Fibroblast of skin of left quadriceps (primary cell): ENCODE measurements around the gene SLC22A1.
A peak's percentile ranks its signal among the peaks of the same experiment; 100 is the strongest.
"Not testable (repeated sequence)": the region's sequence is repeated elsewhere in the genome, so short reads cannot be mapped to it uniquely, and the experiment has no call there.

ENCODE experiments used
- DNase-seq, 2 experiments: peaks; one replicate each; pipeline ENCODE4 v3.0.0-alpha.2; 2013; ENCODE audit warnings: low read depth in 2 of 2

SLC22A1 gene

DNA sequence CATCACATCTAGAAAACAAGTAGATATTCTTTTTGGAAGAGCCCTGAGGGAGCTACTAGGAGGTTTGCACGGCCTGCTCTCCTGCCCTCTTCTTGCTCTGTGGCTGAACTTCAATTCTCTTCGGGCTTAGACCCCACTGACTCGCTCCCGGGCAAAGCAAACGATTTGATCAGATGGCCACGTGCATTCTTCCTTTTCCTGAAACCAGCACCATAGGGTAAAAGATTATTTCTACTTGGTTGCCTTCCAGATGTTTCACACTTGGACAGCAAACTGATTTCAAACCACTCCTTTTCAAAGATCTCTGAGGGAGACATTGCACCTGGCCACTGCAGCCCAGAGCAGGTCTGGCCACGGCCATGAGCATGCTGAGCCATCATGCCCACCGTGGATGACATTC, at the start of gene SLC22A1:
Gene SLC22A1 (plus strand): TSS at position 258 of the 400 bp plus-strand sequence. CDS start 121 bp downstream, at position 379.
- DNase-seq: no peak

DNA sequence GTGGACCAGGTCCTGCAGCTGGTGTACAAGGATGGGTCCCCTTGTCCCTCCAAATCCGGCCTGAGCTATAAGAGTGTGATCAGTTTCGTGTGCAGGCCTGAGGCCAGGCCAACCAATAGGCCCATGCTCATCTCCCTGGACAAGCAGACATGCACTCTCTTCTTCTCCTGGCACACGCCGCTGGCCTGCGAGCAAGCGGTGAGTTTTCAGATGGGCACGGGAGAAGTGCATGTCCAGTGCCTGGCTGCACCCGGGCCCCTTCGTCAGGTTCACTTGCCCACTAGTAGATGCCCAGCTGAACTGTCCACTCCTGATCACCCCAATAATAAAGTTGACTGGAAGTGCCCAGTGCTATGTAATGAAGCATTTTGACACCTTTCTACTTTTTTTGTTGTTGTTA, 48.3 kb upstream of the SLC22A1 start:
- DNase-seq: no peak

DNA sequence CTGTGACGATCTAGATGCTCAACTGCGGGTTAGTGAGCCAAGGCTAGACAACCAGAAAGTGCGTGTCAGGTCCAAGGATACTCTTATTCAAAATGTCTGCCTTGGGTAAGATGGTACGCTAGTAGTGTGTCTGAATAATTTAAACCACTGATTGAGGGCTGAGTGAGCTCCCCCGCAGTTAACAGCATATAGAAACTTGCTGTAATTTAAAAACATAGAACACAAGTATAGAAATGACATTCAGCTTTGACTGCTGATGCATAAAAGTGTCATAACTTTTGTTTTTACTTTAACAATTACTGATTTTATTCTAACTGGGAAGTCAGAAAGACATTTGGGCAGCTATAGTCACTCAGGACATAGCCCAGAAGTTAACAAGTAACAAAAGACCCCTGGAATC, 45.6 kb upstream of the SLC22A1 start:
- no peak for DNase-seq

DNA sequence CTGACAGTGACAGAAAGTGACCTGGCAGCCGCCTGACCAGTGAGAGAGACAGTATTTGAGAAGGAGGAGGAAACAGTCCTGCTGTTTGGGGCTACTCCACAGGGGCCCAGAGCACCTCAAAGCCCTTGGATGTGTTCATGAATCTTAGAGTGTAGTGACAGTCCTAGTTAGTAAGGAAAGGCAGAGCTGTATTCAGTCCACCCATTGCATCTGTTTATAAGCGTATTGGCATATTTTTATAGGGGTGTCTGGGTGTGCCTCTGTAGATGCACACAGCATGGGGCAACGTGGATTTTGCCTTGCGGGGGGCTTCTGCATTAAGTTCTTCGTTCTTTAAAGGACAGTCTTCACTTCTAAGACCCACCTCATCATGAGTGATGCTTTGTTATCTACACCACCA, 44.6 kb upstream of the SLC22A1 start:
- no peak for DNase-seq

DNA sequence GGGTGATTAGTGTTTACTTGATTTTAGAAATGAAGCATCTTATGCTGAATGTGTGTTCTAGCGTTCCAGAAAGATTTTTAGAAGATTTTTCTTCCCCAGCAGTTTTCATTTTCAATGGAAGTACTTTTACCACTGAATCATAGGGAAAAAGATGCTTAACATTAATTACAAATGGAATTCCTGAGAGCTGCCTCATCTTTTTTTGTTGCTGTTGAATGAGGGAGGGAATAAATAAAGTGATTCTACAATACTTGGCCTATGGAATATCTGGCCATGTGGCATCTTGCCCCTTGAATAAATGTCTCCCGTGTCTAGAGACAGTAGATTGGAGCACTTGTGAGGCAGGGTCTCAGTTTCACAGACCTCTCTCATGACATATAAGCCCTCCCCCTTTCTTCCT, 44.1 kb upstream of the SLC22A1 start:
- DNase-seq: peak; percentile 20 to 29

DNA sequence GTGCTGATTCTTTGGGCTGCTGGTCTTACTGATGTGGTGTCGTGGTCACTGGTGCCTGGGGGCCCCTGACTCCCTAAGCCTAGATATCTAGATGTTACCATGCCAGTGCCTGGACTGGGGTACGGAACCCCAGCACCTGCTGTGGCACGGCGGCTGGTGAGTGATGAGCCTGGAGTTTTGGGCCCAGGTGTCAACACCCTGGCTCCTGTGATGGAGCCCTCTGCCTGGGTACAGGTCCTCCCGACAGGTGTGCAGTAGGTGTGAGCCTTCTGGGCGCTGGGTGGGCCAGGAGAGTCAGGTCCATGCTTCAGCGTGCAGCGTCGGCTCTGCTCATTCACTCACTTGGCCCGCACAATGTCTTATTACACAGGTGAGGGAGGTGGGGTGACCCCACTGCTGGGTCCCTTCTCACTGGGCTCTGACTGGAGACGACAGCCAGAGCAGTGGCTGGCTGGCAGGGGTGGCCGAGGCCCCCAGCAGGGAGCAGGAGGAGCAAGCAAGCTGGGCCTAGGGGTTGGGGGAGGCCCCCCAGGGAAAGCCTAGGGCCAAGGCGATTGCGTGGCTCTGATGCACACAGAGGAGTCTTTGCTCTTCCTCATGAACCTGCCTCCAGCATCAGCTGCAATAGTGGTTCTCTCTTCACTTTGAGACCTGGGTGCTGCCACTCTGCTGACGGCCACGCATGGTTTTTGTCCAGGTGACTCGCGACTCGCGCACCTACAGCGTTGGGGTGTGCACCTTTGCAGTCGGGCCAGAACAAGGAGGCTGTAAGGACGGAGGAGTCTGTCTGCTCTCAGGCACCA, 42.5 kb upstream of the SLC22A1 start:
- no peak for DNase-seq

DNA sequence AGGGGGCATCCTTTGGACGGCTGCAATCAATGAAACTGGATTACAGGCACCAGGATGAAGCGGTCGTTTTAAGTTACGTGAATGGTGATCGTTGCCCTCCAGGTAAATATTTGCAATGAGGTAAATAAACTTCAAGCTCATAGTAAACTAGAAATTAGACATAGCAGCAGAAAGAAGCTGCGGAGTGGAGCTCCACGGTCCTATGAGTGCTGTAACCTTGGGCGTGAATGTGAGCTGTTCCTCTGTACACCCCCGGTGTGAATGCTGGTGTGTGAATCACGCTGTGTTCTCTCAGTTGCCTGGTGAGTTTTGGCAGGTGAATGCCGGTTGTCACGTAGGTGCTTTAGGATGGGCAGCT, 42.0 kb upstream of the SLC22A1 start:
- no peak for DNase-seq

DNA sequence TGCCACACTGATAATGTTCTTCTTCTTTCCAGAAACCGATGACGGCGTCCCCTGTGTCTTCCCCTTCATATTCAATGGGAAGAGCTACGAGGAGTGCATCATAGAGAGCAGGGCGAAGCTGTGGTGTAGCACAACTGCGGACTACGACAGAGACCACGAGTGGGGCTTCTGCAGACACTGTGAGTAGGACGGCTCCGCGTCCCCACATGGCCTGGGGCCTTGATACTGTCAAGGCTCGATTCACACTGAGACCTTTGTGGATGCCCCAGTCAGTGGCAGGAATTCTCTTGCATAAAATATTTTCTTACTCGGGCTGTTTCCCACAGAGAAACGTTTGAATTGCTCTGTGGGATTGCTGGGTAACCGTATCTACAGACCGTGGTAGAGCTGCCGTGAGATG, 41.5 kb upstream of the SLC22A1 start:
- DNase-seq: no peak

DNA sequence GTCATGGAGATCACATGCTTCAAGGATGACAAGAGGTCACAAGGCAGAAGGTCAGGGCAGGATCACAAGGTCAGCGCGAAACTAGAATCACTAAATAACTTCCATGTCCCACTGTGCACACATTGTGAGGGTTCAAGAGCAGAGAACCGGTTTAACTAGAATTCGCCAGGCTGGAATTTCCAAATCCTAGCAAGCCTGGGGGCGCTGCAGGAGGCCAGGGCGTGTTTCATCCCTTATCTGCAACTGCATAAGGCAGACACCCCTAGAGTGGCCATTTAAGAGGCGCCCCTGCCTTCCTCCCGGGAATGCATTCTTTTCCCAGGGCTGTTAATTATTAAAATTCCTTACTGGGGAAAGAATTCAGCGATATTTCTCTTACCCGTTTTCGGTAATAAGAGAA, 40.2 kb upstream of the SLC22A1 start:
- DNase-seq: no peak

DNA sequence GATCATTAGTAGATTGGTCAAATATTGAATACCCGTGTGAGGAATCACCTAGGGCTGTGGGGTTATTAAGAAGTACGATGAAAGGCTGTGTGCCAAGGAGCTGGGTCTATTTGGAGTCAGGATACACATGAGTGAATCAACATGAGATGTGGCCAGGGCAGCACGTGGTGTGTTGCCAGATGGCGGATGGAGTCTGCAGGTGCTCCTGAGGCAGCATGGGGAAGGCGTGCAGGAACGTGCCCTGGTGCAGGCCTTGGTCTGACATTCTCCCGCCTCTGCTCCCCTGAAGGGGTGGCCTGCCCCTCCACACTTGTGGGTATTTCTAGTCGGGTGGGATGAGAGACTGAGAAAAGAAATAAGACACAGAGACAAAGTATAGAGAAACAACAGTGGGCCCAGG, 39.0 kb upstream of the SLC22A1 start:
- no peak for DNase-seq

DNA sequence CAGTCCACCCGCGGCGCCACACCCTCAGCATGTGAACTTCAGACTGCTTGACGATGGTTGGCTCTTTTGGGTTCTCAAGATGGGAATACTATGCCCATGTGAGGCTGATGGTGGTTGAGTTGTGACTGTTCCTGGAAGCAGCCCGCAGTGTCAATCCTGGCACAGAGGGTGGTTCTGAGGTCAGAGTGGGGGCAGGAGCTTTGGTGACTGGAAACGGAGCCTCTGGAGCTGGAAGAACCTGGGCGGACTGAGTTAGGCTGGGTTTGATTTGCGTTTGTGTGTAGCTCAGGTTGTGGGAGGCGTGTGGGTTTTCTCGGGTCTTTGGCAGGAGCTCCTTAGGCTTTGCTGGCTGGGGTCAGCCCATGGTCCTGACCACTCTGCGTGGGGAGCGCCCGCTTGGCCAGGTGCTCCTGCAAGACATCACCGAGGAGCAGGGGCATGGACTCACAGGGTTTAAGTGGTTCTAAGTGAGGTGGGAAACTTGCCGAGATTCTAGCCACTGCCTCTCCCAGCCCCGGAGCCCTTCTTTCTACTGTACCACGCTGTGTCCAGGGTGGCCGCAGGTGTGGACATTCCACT, 37.3 kb upstream of the SLC22A1 start:
- no peak for DNase-seq

DNA sequence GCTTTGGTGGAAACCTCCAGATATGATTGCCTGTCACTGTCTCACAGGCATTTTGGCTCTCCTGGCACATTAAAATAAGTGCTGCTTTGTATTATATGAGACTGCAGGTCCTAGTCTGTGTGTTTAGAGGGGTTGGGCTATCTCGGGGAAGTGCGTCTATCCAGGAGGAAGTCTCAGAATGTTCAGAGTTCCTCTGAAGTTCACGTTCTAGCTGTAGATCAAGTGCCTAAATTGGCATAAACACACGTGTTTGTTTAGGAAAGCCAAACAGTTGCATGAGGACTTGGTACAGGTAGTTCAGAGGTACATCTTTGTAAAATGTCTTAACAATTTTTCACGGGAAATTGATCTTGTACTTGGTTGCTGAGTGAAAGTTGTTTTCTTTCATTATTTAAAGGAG, 36.4 kb upstream of the SLC22A1 start:
- no peak for DNase-seq

DNA sequence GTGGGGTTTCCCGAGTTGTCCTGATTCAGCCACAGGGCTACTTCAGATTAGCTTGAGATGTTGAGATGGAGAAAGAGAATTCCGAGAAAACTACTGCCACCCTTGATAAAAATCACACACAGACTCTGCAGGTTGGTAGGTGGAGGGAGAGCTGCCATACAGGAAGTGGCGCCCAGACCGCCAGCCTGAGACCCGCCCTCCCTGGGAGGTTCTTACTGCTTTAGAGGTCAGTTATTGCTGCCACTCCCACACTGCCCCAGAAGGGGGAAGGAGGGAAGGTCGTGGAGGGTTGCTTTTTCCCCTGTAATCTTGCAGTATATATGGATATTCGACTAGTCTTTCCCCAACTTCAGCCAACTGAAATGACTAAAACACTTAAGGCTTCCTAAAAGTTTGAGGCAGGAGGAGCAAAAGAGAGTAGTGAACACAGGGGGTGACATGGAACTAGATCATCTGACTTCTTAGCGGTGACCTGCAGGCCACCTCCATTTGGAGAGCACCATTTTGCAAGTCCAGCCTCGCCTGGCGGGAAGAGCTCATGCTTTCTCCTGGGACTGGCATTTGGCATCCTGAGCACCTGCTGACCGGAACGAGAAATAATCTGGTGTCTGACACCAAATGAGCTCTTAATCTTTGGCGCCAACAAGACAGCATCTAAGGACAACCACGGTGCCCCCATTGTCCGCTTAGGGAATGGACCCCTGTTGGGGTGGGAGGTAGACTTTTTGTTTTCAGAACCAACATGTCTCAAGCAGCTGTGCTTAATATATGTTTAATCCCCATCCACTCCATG, 35.7 kb upstream of the SLC22A1 start:
- no peak for DNase-seq

DNA sequence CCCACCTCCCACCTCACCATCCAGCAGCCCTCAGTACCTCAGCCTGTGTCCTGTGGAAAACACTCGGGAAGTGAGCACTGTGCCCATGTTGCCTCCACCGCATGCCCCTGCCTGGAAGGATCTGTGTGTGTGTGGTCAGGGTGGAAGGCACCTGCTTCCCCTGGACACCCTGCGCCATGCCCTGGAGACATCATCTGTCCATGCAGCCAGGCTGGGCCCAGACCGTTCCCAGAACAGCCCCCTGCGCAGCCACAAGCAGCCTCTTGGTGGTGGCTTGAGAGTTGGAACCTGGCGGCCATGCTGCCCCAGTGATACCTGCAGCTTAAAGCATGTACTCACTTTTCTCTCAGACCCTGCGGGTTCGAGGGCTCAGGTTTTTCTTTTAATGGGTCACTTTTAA, 34.9 kb upstream of the SLC22A1 start:
- no peak for DNase-seq

DNA sequence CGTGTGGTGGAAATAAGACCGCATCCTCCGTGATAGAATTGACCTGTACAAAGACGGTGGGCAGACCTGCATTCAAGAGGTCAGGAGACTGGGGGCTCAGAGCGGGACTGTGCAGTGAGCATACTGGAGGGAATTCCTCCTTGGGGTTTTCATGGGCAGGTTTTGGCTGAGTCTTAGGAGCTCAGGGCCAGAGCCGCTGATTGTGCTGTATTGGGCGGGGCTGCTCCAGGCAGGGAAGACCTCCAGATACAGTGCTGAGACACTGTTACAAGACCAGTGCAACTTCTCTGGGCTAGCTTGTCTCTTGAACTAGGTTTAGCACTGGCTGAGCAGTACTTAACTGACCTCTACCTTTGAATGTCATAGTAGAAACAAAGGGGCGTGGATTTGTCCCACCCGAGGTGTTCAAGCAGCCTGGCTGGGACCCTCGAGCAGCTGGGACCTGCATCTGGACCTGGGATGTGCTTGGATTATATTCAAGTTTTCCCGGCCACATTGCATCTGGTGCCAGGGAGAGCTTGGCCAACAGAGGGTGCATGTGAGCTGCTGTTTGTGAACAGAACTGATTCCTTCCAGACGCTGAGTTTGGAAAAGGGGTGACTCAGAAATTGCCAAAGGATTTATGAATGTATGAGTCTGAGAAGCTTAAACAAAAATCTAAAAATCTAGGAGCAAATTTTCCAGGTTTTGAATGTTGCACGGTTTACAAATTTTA, 33.4 kb upstream of the SLC22A1 start:
- peak; percentile 81 for DNase-seq

DNA sequence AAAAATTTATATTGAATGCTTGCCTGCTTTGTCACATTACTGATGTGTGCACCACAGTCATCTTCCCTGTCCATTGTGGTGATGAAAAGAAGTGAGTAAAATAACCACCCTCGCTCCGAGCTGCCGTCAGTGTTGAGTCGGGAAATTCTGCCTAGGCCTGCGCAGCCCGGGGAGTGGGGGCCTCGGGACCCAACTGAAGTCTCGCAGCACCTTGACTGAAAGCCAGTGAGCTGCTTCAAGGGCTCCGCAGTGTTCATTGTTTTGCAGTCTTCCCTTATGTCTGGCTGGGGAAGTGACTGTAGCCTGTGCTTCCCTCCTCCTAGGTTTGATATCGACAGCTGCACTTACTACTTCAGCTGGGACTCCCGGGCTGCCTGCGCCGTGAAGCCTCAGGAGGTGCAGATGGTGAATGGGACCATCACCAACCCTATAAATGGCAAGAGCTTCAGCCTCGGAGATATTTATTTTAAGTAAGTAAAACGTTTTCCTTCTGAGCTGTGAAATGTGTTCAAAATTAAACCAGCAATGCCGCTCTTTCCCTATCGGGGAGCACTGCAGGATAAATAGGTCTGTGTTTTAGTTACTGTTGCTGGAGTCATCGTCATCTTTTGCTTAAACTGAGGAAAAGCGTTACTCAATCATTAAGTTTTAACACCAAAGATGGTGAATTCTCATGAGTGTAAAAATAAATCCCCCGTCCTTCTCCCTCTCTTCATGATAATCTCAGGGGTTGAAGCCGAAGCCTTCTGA, 32.7 kb upstream of the SLC22A1 start:
- no peak for DNase-seq

DNA sequence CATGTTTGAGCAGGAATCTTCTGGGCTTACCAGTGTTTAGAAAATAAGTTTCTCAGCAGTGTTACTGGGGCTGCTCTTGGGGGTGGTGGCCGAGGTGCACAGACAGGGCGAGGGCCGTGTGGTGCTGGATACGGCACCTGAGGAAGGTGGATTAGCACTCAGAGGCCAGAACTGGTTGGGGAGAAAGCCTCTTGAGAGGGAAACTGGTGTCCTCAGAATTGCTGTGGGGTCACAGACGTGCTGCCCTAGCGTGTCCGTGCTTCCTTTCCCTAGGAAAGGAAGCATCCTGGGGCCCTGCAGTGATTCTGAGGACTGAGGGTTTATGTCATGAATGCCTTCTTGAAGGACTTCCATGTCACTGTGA, 32.1 kb upstream of the SLC22A1 start:
- DNase-seq: no peak

DNA sequence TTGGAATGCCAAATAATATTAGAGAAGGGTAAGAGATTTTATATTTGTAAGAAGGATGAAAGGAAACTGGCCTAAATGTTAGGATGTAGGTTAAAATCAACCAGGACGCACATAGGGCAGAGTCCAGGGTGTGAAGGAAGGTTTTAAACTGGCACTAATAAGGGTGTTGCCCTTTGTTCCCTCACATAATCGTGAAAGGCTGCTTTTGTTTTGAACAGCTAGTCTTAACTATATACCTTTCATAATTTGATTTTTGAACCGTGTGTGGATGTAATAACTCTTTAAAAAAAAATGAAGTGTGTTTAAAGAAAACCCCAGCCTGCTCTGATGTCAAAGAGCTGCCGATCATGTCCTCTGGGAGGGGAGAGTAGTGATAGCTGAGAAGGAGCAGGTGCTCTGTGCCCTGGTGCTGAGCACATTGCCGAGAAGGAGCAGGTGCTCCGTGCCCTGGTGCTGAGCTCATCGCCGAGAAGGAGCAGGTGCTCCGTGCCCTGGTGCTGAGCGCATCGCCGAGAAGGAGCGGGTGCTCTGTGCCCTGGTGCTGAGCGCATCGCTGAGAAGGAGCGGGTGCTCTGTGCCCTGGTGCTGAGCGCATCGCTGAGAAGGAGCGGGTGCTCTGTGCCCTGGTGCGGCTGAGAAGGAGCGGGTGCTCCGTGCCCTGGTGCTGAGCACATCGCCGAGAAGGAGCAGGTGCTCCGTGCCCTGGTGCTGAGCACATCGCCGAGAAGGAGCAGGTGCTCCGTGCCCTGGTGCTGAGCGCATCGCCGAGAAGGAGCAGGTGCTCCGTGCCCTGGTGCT, 31.0 kb upstream of the SLC22A1 start:
- DNase-seq: not testable (repeated sequence)

DNA sequence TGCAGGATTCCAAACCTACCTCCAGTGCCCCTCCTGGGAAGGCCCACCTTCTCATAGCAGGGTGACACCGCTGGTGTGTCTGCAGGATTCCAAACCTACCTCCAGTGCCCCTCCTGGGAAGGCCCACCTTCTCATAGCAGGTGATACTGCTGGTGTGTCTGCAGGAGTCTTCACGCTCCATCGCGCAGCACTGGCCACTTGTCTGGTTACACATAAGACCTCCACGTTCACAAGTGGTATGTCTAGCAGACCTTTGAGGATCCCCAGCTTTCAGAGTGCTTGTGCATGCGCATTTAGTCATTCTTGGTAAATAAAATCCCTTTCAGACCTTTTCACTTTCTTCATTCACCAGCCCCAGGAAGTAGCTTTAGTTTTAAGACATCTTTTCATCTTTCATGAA, 29.4 kb upstream of the SLC22A1 start:
- not testable (repeated sequence) for DNase-seq

DNA sequence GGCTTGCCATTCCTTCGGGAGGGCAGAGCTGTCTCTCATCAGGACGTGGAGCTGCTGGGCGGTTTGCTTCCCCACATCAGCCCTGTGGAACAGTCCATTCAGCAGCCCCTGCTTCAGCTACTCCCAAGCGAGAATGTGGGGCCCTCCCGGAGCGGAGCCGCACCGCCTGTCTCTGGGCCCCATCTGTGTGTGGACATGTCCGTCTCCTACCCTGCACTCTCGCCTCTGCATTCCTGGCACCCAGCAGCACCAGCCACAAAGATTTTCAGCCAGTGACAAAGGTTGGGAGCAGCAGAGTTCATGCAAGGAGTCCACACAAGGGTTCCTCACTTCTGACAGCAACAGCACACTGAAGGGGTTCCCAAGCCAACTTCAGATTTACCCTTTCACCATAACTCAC, 29.0 kb upstream of the SLC22A1 start:
- DNase-seq: no peak

DNA sequence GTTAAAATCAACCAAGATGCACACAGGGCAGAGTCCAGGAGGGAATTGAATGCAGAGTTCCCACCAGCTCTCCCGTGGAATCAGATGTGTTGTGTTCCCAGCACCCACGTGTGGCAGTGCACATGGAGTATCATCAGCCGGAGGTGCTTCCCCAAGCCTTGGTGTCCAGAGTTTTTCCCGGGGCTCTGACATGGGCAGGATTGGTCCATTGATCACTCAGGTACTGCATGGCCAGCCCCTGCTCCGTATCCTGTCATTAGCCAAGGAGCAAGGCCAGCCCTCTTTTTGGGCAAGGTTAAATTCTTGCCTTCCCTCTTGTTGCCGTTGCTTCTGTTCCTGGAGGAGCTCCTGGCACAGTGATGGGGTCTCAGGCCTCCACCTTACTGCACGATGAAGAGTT, 28.6 kb upstream of the SLC22A1 start:
- no peak for DNase-seq
